ENCODE measurements around the gene FOCAD. TPM values are rescaled to one million over a fixed set of nuclear protein-coding genes. Genes with fewer than 3 reads are reported as not detected.

FOCAD gene
- total RNA-seq, 1 experiment from 2014 or later = 43.3 TPM

- WGBS (ENCODE audit: extremely low coverage, insufficient read length, low lambda C conversion rate) = no CpG with 5 or more reads among the region's 1 CpG
- no peak overlapping the region for H2AK5ac ChIP-seq (ENCODE audit: insufficient read length, low read length)
These were observed 246.8 kb downstream of the FOCAD start for GRCh38 chr9:20930836-20931235.

More at GRCh38 chr9:20930836-20931235, 246.8 kb downstream of the FOCAD start:
- no peak overlapping the region for H2AFZ ChIP-seq (ENCODE audit: low read length)
- Mint-ChIP-seq H3K27me3 (ENCODE audit: low read depth) (no peaks in the 10 kb centered on the region), H3K36me3 (ENCODE audit: insufficient read depth in 1 of 3, low read depth in 3 of 3) (peaks cover 18 to 27% (median 22%) of the 10 kb centered on the region in 3 experiments), H3K27ac (no peak overlapping the region; a peak in 1 of 7 replicates), H3K9me3 (no peaks in the 10 kb centered on the region; a peak in 1 of 5 replicates), H3K4me3 (no peak overlapping the region), H3K4me1 (peaks cover 6 to 7% of the 10 kb centered on the region in 2 experiments; a peak in 3 of 4 replicates)
- H3T11ph ChIP-seq (ENCODE audit: low read length) = no peak overlapping the region
- no peak overlapping the region for H2BK15ac ChIP-seq (ENCODE audit: low read depth, low read length)
- H3K23ac ChIP-seq (ENCODE audit: insufficient read length, low read depth, low read length) = no peak overlapping the region
- no peaks in the 10 kb centered on the region for H3K79me1 ChIP-seq (ENCODE audit: insufficient read depth, low read depth, low read length, poor library complexity, severe bottlenecking)
- no peak overlapping the region for H2BK12ac ChIP-seq (ENCODE audit: insufficient read length, low read depth, low read length)
- no peak overlapping the region for H3K18ac ChIP-seq (ENCODE audit: insufficient read length, low read depth, low read length)
- no peak overlapping the region for H2BK5ac ChIP-seq (ENCODE audit: insufficient read length, low read length)
- no peak overlapping the region for H3K27ac ChIP-seq (ENCODE audit: insufficient read length, low read depth, low read length)
- H2BK120ac ChIP-seq (ENCODE audit: low read depth, low read length, poor library complexity, severe bottlenecking) = no peak overlapping the region
- no peak for TF ChIP-seq CTCF (conservative IDR thresholded peaks at IDR 0.05)
- H3K56ac ChIP-seq (ENCODE audit: insufficient read length, low read depth, low read length) = no peak overlapping the region
- H3K9me3 ChIP-seq (ENCODE audit: control insufficient read depth, low read depth, low read length) = no peaks in the 10 kb centered on the region
- H3K4ac ChIP-seq (ENCODE audit: low read depth, low read length) = no peak overlapping the region
- H4K8ac ChIP-seq (replicated peaks; ENCODE audit: insufficient read length, low read depth, low read length) = no peak overlapping the region
- H3K9ac ChIP-seq (ENCODE audit: extremely low read depth, insufficient read length, low read length) = no peak overlapping the region
- no peak overlapping the region for H4K5ac ChIP-seq (ENCODE audit: insufficient read length, low read depth, low read length)
- no peaks in the 10 kb centered on the region for H3K27me3 ChIP-seq (ENCODE audit: insufficient read depth, low read length)
- no peak for DNase-seq
- no peaks in the 10 kb centered on the region for H3K79me2 ChIP-seq (ENCODE audit: insufficient read depth, low read length)
- H3K4me2 ChIP-seq (ENCODE audit: insufficient read depth, insufficient read length, low read length) = no peak overlapping the region
- no peak overlapping the region for H2BK20ac ChIP-seq (ENCODE audit: low read depth, low read length, poor library complexity, severe bottlenecking)
- H3K23me2 ChIP-seq (ENCODE audit: insufficient read length, low read depth, low read length, poor library complexity, severe bottlenecking) = no peaks in the 10 kb centered on the region
- no peak overlapping the region for H3K14ac ChIP-seq (ENCODE audit: insufficient read depth, low read length)
- H4K91ac ChIP-seq (ENCODE audit: insufficient read length, low read depth, low read length) = no peak overlapping the region
- no peaks in the 10 kb centered on the region for H4K20me1 ChIP-seq (ENCODE audit: control insufficient read depth, insufficient read depth, insufficient read length)
- no peaks in the 10 kb centered on the region for H3K4me1 ChIP-seq (ENCODE audit: insufficient read depth, low read length)
